Lower leg skin (tissue), 4 donors: ENCODE results near the gene PGLYRP4. TPM values are rescaled to one million over a fixed set of nuclear protein-coding genes. Genes with fewer than 3 reads are reported as not detected.

Experiments used
- DNase-seq, 2 donors: peaks; one replicate each; pipeline ENCODE4 v3.0.0-alpha.2; 2019; ENCODE audit warnings: low spot score in 2 of 2
- H3K4me3 ChIP-seq: fragments of 200-600 bp; sonication (generic); 2 replicates; pipeline ENCODE4 v1.5.1; 2017; ENCODE audit warnings: mild to moderate bottlenecking, low read depth; ENCODE audit not compliant: poor library complexity, severe bottlenecking
- CTCF ChIP-seq, 3 donors: fragments of 450-650 bp; IDR thresholded peaks; one replicate each; pipeline ENCODE4 v1.5.1; 2016; ENCODE audit warnings: antibody characterized with exemption in 3 of 3, mild to moderate bottlenecking in 3 of 3, moderate library complexity in 2 of 3
- POLR2A ChIP-seq, 2 donors: fragments of 450-650 bp; IDR thresholded peaks; one replicate each; pipeline ENCODE4 v1.6.1; 2016 to 2017; ENCODE audit warnings: antibody characterized with exemption in 2 of 2, mild to moderate bottlenecking in 1 of 2, moderate library complexity in 1 of 2
- WGBS, 2 donors: methylation state at CpG; one replicate each; pipeline ENCODE4 v1.1.5; 2018; 5-methylcytosine and 5-hydroxymethylcytosine counted together
- intact Hi-C: fragments of 100-400 bp; cut with DNase I; formaldehyde crosslinking; loops from one replicate; pipeline ENCODE4 v1.15.0; 2023; ENCODE audit warnings: low total_unique reads
- total RNA-seq, 4 donors: library from RNA; depleted of rRNA; stranded (reverse); fragments of >200 nt; gene quantifications; one replicate each; pipeline ENCODE4 v1.1.0, GENCODE V29; 2016

PGLYRP4 gene
- total RNA-seq, 4 donors from 2014 or later: 10.2 to 36.1 (median 18.7) TPM

GRCh38 chr1:153390938-153391710 is 42.5 kb upstream of the PGLYRP4 start, which contains the start of gene S100A8:
Gene S100A8, minus strand, starts transcription at chr1:153391073. Its CDS starts 538 bp downstream, at chr1:153390535.
- WGBS, 2 donors: 43 to 56% methylated on average over 7 of the region's 7 CpGs
- TF ChIP-seq POLR2A (IDR thresholded peaks at IDR 0.05) (no peak), CTCF (IDR thresholded peaks at IDR 0.05) (no peak)
- intact Hi-C loops: no loop called here

GRCh38 chr1:153389973-153390879 is 41.6 kb upstream of the PGLYRP4 start:
- 65 to 69% methylated on average over 17 of the region's 17 CpGs for WGBS, 2 donors
- TF ChIP-seq CTCF (IDR thresholded peaks at IDR 0.05) (no peak), POLR2A (IDR thresholded peaks at IDR 0.05) (no peak)
- no peak for DNase-seq
- intact Hi-C loops: no loop called here
- H3K4me3 ChIP-seq: no peak overlapping the region

More at GRCh38 chr1:153390938-153391710, 42.5 kb upstream of the PGLYRP4 start, which contains the start of gene S100A8:
- no peak within 1 kb of the TSS for H3K4me3 ChIP-seq
- peak; percentile 63 to 93 for DNase-seq

- no peak overlapping the region for H3K4me3 ChIP-seq
- WGBS, 2 donors: 74 to 92% methylated on average over 1 of the region's 1 CpG
- TF ChIP-seq POLR2A (IDR thresholded peaks at IDR 0.05) (no peak), CTCF (IDR thresholded peaks at IDR 0.05) (no peak)
- intact Hi-C loops: no loop called here
- no peak for DNase-seq
Measured at GRCh38 chr1:153389401-153389800, 40.8 kb upstream of the PGLYRP4 start.

GRCh38 chr1:153387785-153388184 is 39.1 kb upstream of the PGLYRP4 start:
- DNase-seq: no peak
- intact Hi-C loops: no loop called here
- TF ChIP-seq POLR2A (IDR thresholded peaks at IDR 0.05): no peak
- 82 to 87% methylated on average over 4 of the region's 4 CpGs for WGBS, 2 donors
- H3K4me3 ChIP-seq: no peak overlapping the region

- DNase-seq: no peak
- 81 to 92% methylated on average over 4 of the region's 4 CpGs for WGBS, 2 donors
Measured at GRCh38 chr1:153387001-153387400, 38.4 kb upstream of the PGLYRP4 start.

GRCh38 chr1:153386500-153386901 is 37.9 kb upstream of the PGLYRP4 start:
- DNase-seq: peak in 1 of 2 donors; percentile 59
- intact Hi-C loops: no loop called here
- WGBS, 2 donors: 41 to 57% methylated on average over 5 of the region's 5 CpGs
- no peak overlapping the region for H3K4me3 ChIP-seq
- no peak for TF ChIP-seq POLR2A (IDR thresholded peaks at IDR 0.05)
- no peak for TF ChIP-seq CTCF (IDR thresholded peaks at IDR 0.05)

More at GRCh38 chr1:153387001-153387400, 38.4 kb upstream of the PGLYRP4 start:
- no peak for TF ChIP-seq POLR2A (IDR thresholded peaks at IDR 0.05)
- H3K4me3 ChIP-seq: no peak overlapping the region
- intact Hi-C loops: no loop called here
